Lower leg skin (tissue), 3 donors: ENCODE results near the gene CAPZA3.
"Not testable (repeated sequence)": the region's sequence is repeated elsewhere in the genome, so short reads cannot be mapped to it uniquely, and the experiment has no call there.

Experiments used
- CTCF ChIP-seq, 3 donors: fragments of 450-650 bp; IDR thresholded peaks; one replicate each; pipeline ENCODE4 v1.5.1; 2016; ENCODE audit warnings: antibody characterized with exemption in 3 of 3, mild to moderate bottlenecking in 3 of 3, moderate library complexity in 2 of 3
- POLR2A ChIP-seq, 2 donors: fragments of 450-650 bp; IDR thresholded peaks; one replicate each; pipeline ENCODE4 v1.6.1; 2016 to 2017; ENCODE audit warnings: antibody characterized with exemption in 2 of 2, mild to moderate bottlenecking in 1 of 2, moderate library complexity in 1 of 2

GRCh38 chr12:18766479-18766878 lies 28.6 kb downstream of the CAPZA3 start:
- TF ChIP-seq CTCF, POLR2A (IDR thresholded peaks at IDR 0.05): not testable (repeated sequence)
